GM19452 (cell line): ENCODE results near the gene GRB14.
"Not testable (repeated sequence)": the region's sequence is repeated elsewhere in the genome, so short reads cannot be mapped to it uniquely, and the experiment has no call there.

Experiments used
- ATAC-seq: cut with Tn5 transposase; IDR thresholded peaks from one replicate; pipeline ENCODE4 v1.9.1; 2021; ENCODE audit not compliant: unreplicated experiment

Gene GRB14

GRCh38 chr2:164620873-164621763, at the start of gene GRB14:
GRB14 (minus strand) TSS chr2:164621482; CDS start chr2:164621309, 173 bp downstream.
- ATAC-seq: no peak

GRCh38 chr2:164669291-164669690, 48.0 kb upstream of the GRB14 start:
- no peak for ATAC-seq

- ATAC-seq: no peak
Measured at GRCh38 chr2:164667566-164667965, 46.3 kb upstream of the GRB14 start.

DNA sequence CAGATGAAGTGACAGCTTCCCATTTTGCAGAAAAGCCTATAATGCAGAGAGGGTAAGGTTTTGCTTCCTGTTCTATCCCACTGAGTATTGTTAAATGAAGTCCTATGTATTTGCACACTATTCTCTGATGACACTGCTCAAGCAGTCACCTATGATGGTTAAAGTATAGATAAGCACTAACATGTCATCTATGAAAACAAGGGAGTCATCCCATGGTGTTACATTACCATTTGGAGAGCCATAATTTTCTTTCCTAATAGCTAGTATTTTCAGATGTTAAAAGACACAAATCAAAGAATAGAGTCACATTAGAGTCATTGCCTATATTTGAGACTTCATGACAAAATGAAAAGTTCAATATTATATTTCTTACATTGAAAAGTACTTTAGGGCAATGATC, 42.8 kb upstream of the GRB14 start:
- ATAC-seq: no peak

GRCh38 chr2:164662868-164663631, 41.8 kb upstream of the GRB14 start:
- ATAC-seq: no peak

DNA sequence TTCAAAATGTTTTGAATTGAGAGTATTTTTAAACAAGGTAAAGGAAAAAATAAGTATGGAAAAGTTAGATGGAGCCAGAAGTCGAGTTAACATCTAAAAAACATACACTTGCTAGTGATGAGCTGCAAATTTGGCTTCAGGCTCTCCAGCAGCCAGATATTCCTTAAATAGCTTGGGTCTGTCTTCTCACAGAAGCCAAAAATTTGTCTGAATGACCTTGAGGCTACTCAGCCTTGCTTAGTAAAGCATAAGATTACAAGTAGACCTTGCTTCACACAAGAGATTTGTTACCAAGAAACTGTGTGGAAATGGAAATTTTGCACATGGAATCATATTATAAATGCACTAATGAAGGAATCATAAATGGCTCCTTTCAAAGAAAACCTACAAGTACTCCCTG, 40.8 kb upstream of the GRB14 start:
- no peak for ATAC-seq

GRCh38 chr2:164661349-164661748, 40.1 kb upstream of the GRB14 start:
- ATAC-seq: no peak

DNA sequence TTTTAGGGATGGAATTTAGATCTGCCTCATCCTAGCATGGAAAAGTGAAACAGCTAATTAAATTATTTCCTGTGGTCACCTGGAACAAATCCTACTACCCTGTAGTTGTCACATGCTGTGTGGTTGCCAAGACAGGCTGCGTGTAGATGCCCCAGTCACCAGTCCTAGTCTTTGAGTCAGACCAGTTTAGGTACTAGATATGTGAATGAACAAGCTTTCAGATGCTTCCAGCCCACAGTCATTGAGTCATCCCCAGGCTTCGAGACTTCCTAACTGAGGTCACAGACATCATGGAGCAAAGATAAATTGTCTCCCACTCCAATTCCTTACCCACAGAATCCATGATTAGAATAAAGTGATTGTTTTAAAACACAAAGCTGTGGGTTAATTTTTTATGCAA, 35.8 kb upstream of the GRB14 start:
- ATAC-seq: no peak

GRCh38 chr2:164655750-164656149, 34.5 kb upstream of the GRB14 start:
- no peak for ATAC-seq

GRCh38 chr2:164655336-164655735, 34.1 kb upstream of the GRB14 start:
- ATAC-seq: no peak

DNA sequence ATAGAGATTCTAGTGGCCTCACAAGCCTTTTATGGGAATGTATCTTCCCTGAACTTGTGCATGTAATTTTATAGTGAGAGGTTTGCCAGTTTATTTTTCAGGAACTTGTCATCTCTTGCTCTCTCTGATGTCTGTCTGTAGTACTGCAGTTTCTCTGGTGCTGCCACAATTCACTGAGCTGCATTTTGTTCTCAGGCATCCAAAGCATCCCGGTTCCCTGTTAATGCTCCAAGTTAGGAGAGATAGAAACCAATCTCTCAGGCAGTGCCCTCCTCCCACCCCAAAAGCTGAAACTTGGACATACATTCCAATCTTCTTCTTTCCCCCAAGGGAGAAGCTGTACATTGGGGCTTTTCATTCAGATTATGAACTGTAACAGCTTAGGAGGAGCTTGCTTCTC, 30.1 kb upstream of the GRB14 start:
- no peak for ATAC-seq

DNA sequence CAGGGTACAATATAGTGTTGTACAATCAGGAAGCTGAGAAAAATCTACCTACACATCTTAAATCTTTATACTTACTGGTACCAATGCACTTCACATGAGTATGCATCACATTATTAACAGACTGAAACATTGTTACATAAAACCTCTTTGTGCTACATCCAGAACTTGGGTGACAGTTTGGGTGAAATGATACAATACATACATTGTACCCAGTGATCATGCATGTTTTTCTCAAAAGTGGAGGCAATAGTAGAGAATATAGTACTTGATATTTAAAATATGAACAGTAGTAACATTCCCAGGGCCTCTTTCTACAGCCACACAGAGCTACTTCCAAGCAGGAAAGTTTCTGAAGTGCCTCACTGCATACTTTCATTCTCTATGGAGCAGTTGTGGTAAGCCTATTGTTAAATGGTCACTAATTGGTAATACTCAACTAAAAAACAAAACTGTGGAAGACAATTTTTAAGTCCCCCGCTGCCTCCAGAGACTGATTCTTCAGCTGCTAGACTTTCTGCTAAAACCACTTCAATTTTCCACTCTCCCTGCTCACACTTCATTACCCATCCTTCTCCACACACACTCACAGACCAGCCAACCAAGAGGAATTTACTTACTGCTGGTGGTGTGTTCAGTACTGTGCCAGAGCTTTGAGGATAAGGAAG, 22.9 kb upstream of the GRB14 start:
- ATAC-seq: no peak

GRCh38 chr2:164642946-164643555, 21.8 kb upstream of the GRB14 start:
- ATAC-seq: no peak

DNA sequence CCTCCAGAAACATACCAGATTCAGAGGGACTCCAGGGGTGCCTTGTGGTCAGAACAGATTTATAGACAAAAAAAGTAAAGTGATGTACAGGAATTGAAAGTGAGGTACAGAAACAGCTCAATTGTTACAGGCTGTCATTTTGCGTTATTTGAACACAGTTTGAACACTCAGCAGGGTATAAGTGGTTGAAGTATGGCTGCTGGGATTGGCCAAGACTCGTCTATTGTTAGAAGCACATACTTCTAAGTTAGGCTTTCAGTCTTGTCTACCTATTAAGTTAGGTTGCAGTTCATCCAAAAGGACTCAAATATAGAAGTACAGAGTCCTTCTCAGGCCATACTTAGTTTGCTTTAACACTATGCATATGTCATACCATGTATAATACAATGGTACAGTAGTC, 21.0 kb upstream of the GRB14 start:
- no peak for ATAC-seq

DNA sequence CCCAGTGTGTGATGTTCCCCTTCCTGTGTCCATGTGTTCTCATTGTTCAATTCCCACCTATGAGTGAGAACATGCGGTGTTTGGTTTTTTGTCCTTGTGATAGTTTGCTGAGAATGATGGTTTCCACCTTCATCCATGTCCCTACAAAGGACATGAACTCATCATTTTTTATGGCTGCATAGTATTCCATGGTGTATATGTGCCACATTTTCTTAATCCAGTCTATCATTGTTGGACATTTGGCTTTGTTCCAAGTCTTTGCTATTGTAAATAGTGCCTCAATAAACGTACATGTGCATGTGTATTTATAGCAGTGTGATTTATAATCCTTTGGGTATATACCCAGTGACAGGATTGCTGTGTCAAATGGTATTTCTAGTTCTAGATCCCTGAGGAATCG, 7.0 kb upstream of the GRB14 start:
- not testable (repeated sequence) for ATAC-seq

- no peak for ATAC-seq
Measured at GRCh38 chr2:164625378-164625971, 4.2 kb upstream of the GRB14 start.

DNA sequence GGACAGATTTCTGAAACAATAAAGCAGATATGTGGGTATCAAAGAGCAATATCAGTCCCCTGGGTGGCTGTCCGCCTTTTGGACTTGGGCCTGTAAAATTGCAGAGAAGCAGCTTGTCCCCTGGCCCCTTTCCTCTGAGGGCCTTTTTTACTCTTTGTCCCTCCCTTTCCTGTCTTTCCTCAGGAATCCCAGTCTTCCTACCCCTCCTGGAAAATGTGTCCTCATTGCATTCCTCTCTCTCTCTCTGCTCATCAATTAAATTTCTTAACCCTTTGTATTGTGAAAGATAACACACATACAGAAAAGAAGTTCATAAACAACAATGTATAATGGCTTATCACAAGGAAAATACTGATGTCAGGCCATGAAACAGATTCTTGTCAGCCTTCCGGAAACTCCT, 3.0 kb upstream of the GRB14 start:
- no peak for ATAC-seq

- ATAC-seq: no peak
Measured at GRCh38 chr2:164622338-164623106, 1.2 kb upstream of the GRB14 start.

DNA sequence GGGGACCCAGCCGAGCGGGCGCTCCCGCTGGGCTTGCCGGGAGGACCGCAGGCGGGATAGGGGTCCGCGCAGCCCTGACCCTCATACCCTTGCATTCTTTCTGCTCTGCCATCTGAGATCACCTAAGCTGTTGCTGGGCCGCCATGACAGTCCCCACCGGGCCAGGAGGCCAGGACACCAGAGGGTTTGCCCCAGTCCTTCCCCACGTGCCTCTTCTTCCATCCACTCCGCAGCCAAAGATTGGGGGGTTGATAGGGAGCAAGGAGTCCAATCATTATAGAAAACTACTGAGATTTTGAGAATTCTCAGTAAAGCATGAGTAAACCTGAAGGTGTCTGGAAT, 453 bp upstream of the GRB14 start:
- ATAC-seq: no peak

DNA sequence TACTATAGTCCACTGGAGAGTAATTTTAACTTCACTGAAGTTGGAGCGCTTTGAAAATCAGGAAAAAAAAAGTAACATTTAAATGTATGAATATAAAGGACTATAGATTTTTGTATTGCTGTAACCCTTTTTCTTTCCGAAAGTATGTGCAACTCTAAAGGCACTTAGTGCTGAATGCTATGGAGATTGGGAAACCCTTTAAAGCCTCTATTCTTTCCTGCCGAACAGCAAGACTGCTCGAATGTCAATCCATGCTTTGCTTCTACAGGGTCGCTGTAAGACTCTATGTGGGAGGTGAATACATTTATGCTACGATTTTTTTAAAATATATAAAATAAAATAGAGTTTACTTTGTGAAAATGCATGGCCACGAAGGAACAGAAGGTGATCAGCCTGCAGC, 825 bp downstream of the GRB14 start:
- no peak for ATAC-seq
